Ascending aorta (tissue), 2 donors: ENCODE results near the gene GNLY. TPM values are rescaled to one million over a fixed set of nuclear protein-coding genes. Genes with fewer than 3 reads are reported as not detected.

ENCODE experiments used
- DNase-seq, 2 donors: peaks; one replicate each; pipeline ENCODE4 v3.0.0-alpha.2; 2019; ENCODE audit warnings: low spot score in 2 of 2
- H3K27ac ChIP-seq, 2 donors: fragments of 200-600 bp; sonication (generic); one replicate each; pipeline ENCODE4 v1.5.1; 2016 to 2017; ENCODE audit warnings: mild to moderate bottlenecking in 1 of 2
- H3K27me3 ChIP-seq: fragments of 200-600 bp; sonication (generic); one replicate; pipeline ENCODE4 v1.5.1; 2017
- H3K36me3 ChIP-seq, 2 donors: fragments of 200-600 bp; sonication (generic); one replicate each; pipeline ENCODE4 v1.5.1; 2016
- H3K4me1 ChIP-seq, 2 donors: fragments of 200-600 bp; sonication (generic); one replicate each; pipeline ENCODE4 v1.5.1; 2016 to 2017; ENCODE audit warnings: mild to moderate bottlenecking in 1 of 2
- H3K4me3 ChIP-seq, 2 donors: fragments of 200-600 bp; sonication (generic); one replicate each; pipeline ENCODE4 v1.5.1; 2016 to 2017; ENCODE audit warnings: mild to moderate bottlenecking in 1 of 2
- H3K9me3 ChIP-seq, 2 donors: fragments of 200-600 bp; sonication (generic); one replicate each; pipeline ENCODE4 v1.5.1; 2016
- intact Hi-C: fragments of 100-400 bp; cut with DNase I; formaldehyde crosslinking; loops from one replicate; pipeline ENCODE4 v1.15.1; 2023
- total RNA-seq: library from RNA; depleted of rRNA; stranded (reverse); fragments of >200 nt; gene quantifications from one replicate; pipeline ENCODE4 v1.1.0, GENCODE V29; 2016
- TF ChIP-seq, protein P1 (sequence below), 3 experiments: fragments of 200-600 bp in 2 of 3; fragments of 450-650 bp in 1 of 3; sonication (generic) in 2 of 3; IDR thresholded peaks; one replicate each; pipeline ENCODE4 v1.5.1; 2016 to 2019; ENCODE audit warnings: antibody characterized with exemption in 3 of 3, mild to moderate bottlenecking in 1 of 3, moderate library complexity in 1 of 3

GNLY gene
- total RNA-seq, 1 donor from 2014 or later: not detected

DNA sequence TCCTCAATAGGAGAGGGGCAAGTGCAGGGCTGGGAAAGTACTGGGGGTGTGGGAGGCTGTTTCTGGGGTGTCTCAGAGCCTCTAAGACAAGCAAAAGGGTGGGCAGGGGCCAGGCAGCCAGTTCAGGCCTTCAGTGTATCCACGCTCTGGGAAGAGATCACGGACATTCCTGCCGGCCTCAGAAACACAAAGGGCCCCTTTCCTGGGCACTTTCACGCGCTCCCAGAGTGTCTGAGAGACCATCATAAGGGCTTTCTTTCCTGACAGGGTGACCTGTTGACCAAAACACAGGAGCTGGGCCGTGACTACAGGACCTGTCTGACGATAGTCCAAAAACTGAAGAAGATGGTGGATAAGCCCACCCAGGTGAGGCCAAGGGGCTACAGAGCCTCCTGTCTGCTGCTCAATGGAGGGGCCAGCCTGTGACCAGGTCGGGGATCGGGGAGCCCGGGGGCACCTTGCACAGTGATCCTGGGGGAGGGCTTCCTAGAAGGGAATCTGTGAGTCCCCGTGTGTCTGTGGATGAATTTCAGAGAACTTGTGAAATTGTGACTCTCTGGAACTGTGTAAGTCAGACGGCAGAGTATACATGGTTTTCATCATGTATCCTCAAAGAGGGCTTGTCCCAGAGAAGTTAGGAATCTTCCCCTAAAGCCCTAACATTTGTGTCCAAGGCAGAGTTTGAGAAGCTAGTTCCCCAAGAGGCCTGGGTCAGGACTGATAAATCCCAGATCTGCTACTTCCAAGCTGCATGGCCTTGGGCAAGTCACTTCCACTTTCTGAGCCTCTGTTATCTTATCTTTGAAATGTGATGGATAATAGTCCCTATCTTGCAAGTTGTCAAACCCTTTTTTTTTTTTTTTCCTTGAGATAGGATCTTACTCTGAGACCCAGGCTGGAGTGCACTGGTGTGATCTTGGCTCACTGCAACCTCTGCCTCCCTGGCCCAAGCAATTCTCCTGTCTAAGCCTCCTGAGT is 1.8 kb downstream of the GNLY start:
- no peak overlapping the region for H3K4me3 ChIP-seq
- H3K9me3 ChIP-seq: no peaks in the 10 kb centered on the region
- H3K27me3 ChIP-seq: no peaks in the 10 kb centered on the region
- no peaks in the 10 kb centered on the region for H3K36me3 ChIP-seq
- TF ChIP-seq, protein P1, sequence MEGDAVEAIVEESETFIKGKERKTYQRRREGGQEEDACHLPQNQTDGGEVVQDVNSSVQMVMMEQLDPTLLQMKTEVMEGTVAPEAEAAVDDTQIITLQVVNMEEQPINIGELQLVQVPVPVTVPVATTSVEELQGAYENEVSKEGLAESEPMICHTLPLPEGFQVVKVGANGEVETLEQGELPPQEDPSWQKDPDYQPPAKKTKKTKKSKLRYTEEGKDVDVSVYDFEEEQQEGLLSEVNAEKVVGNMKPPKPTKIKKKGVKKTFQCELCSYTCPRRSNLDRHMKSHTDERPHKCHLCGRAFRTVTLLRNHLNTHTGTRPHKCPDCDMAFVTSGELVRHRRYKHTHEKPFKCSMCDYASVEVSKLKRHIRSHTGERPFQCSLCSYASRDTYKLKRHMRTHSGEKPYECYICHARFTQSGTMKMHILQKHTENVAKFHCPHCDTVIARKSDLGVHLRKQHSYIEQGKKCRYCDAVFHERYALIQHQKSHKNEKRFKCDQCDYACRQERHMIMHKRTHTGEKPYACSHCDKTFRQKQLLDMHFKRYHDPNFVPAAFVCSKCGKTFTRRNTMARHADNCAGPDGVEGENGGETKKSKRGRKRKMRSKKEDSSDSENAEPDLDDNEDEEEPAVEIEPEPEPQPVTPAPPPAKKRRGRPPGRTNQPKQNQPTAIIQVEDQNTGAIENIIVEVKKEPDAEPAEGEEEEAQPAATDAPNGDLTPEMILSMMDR (IDR thresholded peaks at IDR 0.05): no peak
- H3K27ac ChIP-seq: no peak overlapping the region
- intact Hi-C loops: no loop called here
- no peaks in the 10 kb centered on the region for H3K4me1 ChIP-seq
- no peak for DNase-seq

DNA sequence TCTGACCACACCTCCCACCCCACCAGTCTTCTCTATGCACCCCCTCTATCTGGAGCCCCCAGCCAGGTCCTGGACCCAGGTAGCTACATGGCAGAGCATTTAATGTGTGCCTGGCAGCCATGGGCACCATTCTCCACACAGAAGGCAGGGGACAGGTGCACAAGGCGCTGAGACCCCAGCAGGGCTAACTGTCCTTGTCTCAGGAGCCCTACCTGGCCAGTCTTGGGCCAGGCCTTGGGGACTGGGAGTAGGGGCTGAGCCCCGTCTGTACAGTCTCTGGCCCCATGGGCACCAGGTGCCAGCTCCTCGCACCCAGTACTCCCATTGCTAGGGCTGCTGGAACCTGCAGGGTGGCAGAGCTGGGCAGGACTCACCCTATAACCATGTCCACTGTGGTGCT is 2.9 kb downstream of the GNLY start:
- intact Hi-C loops: no loop called here
- no peak for DNase-seq
- no peak overlapping the region for H3K4me3 ChIP-seq
- TF ChIP-seq, protein P1 (IDR thresholded peaks at IDR 0.05): no peak
- H3K4me1 ChIP-seq: no peaks in the 10 kb centered on the region
- no peaks in the 10 kb centered on the region for H3K36me3 ChIP-seq
- no peak overlapping the region for H3K27ac ChIP-seq
- H3K27me3 ChIP-seq: no peaks in the 10 kb centered on the region
- H3K9me3 ChIP-seq: no peaks in the 10 kb centered on the region

DNA sequence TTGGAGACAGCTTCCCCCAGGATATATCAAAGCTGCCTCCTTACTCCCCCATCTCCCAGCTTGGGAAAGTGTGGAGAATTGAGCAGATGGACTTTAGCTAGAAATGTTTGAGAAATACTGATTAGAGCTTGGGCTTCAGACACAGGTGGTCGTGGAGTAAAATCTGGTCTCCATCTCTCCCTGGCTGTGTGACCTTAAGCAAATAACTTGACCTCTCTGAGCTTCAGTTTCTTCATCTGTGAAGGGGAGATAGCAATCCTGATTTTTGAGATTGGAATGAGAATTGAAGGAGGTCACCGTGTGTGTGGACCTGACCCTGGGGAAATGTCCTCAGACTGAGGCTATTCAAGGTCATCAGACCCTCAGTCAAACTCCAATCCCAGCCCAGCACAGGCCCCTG is 3.6 kb downstream of the GNLY start:
- Histone ChIP-seq H3K4me1 (no peaks in the 10 kb centered on the region), H3K4me3 (no peak overlapping the region), H3K27me3 (no peaks in the 10 kb centered on the region), H3K36me3 (no peaks in the 10 kb centered on the region), H3K27ac (no peak overlapping the region), H3K9me3 (no peaks in the 10 kb centered on the region)
- no peak for DNase-seq
- TF ChIP-seq, protein P1 (IDR thresholded peaks at IDR 0.05): no peak
- intact Hi-C loops: no loop called here

DNA sequence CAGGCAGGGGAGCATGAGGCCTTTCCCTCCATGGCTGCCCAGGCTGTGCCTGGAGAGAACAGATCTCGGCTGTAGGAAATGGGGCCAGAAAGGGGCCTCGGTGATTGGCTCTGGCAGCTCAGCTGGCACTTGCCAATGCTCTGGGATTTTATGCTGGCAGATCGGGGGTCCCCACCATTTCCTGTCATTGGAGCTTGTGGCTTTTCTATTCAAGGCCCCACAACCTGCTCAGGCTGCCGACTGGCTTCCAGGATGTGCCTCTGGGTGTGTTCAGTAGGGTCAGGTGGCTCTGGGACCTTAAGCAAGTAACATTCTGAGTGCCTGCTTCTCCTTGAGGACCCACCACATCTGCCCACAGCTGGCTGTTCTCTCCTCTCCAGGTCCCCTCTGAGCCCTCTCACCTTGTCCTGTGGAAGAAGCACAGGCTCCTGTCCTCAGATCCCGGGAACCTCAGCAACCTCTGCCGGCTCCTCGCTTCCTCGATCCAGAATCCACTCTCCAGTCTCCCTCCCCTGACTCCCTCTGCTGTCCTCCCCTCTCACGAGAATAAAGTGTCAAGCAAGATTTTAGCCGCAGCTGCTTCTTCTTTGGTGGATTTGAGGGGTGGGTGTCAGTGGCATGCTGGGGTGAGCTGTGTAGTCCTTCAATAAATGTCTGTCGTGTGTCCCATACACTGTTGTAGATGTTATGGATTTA is 4.2 kb downstream of the GNLY start:
- no peak for DNase-seq
- intact Hi-C loops: no loop called here
- Histone ChIP-seq H3K27ac (no peak overlapping the region), H3K4me1 (no peaks in the 10 kb centered on the region), H3K9me3 (no peaks in the 10 kb centered on the region), H3K4me3 (no peak overlapping the region), H3K36me3 (no peaks in the 10 kb centered on the region), H3K27me3 (no peaks in the 10 kb centered on the region)
- TF ChIP-seq, protein P1 (IDR thresholded peaks at IDR 0.05): no peak

DNA sequence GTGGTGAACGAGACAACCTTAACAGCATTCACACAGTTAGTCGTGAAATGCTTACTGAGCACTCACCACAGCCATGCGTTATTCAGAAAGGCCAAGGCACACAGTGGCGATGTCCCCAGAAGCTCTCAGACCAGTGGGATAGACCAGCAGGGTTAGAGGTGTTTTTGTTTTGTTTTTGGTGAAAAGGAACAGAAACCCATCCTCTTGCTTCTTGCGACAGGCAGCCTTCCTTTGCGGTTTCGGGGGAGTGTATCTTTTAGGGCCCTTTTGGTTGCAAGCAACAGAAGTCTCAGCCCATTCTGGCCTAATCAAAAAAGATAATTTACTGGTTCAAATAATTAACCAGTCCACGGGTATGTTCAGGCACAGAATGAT is 4.7 kb downstream of the GNLY start:
- Histone ChIP-seq H3K4me3 (no peak overlapping the region), H3K4me1 (no peaks in the 10 kb centered on the region), H3K36me3 (no peaks in the 10 kb centered on the region), H3K27ac (no peak overlapping the region), H3K9me3 (no peaks in the 10 kb centered on the region), H3K27me3 (no peaks in the 10 kb centered on the region)
- intact Hi-C loops: no loop called here
- no peak for DNase-seq
- TF ChIP-seq, protein P1 (IDR thresholded peaks at IDR 0.05): no peak
